ENCODE measurements around the gene SH3RF3.

DNA sequence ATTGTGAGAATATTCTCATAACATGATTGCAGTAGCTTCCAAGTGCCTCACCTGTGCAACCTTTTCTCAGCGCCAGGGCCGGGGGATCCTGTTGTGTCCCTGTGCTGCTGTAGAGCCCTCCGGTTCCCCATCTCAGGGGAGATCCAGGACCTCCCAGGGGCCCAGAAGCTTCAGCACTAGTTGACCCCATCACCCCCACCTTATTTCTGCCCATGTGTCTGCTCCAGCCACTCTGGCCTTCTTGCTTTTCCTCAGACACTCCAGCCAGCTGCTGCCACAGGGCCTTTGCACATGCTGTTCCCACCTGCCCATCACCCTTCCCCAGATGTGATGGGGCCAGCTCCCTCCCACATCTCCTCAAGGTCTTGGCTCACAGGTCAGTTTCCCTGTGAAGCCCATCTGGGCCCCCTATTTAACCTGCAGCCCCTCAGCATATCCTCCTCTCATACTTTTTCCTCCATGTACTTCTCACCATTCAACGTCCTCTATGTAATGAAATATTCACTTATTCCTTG is 258.3 kb downstream of the SH3RF3 start:
- TF ChIP-seq, protein P1, sequence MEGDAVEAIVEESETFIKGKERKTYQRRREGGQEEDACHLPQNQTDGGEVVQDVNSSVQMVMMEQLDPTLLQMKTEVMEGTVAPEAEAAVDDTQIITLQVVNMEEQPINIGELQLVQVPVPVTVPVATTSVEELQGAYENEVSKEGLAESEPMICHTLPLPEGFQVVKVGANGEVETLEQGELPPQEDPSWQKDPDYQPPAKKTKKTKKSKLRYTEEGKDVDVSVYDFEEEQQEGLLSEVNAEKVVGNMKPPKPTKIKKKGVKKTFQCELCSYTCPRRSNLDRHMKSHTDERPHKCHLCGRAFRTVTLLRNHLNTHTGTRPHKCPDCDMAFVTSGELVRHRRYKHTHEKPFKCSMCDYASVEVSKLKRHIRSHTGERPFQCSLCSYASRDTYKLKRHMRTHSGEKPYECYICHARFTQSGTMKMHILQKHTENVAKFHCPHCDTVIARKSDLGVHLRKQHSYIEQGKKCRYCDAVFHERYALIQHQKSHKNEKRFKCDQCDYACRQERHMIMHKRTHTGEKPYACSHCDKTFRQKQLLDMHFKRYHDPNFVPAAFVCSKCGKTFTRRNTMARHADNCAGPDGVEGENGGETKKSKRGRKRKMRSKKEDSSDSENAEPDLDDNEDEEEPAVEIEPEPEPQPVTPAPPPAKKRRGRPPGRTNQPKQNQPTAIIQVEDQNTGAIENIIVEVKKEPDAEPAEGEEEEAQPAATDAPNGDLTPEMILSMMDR (IDR thresholded peaks at IDR 0.05; ENCODE audit: low read depth, low read length): no peak
- no peak for TF ChIP-seq MYC (IDR thresholded peaks at IDR 0.05; ENCODE audit: low read depth, low read length)

All from NB4 (cell line).